RWPE1 (cell line): ENCODE results near the gene FRRS1.

Experiments
- CTCF ChIA-PET: fragments of 350-600 bp; sonication (Branson Sonifier 250); formaldehyde crosslinking; extraction: SDS; loops from one replicate; lab custom pipeline; 2021; lab: Yijun Ruan, JAX
- POLR2A ChIA-PET: fragments of 400-600 bp; formaldehyde crosslinking; extraction: SDS; loops from one replicate; lab custom pipeline; 2020; ENCODE audit warnings: antibody characterized with exemption; ENCODE audit not compliant: low non-redundant PET; lab: Yijun Ruan, JAX
- DNase-seq: peaks from one replicate; pipeline ENCODE4 v3.0.0; 2012; ENCODE audit warnings: low spot score
- H3K27ac ChIP-seq: fragments of 450-650 bp; 2 replicates; pipeline ENCODE4 v1.5.1; 2017
- CTCF ChIP-seq: fragments of 450-650 bp; conservative IDR thresholded peaks from 2 replicates; pipeline ENCODE4 v1.5.1; 2017; ENCODE audit warnings: low read depth, mild to moderate bottlenecking

The FRRS1 gene

GRCh38 chr1:99766378-99766800 is at the start of gene FRRS1:
TSS of gene FRRS1 (minus strand) at chr1:99766635. CDS start at chr1:99748768, 17,867 bp downstream.
- peak within 1 kb of the TSS; percentile 55 for H3K27ac ChIP-seq
- POLR2A ChIA-PET, result no interaction called here
- peak; percentile 71 for DNase-seq
- no peak for TF ChIP-seq CTCF
- CTCF ChIA-PET, result interaction anchor here (0.5 to 0.9 kb wide), 2 partner anchors 81 to 692 kb away, joined by 6 to 7 read pairs; no protein-coding TSS in a partner anchor

GRCh38 chr1:99814373-99814900 is 48.0 kb upstream of the FRRS1 start:
- TF ChIP-seq CTCF, result no peak
- peak; percentile 21 for DNase-seq
- H3K27ac ChIP-seq, result no peak overlapping the region
- ChIA-PET POLR2A (no interaction called here), CTCF (interaction anchor here (0.8 kb wide), 1 partner anchor 403 kb away, joined by 3 read pairs; no protein-coding TSS in a partner anchor)

- DNase-seq, result no peak
- ChIA-PET POLR2A (no interaction called here), CTCF (interaction anchor here (1.1 kb wide), 1 partner anchor 647 kb away, joined by 4 read pairs; no protein-coding TSS in a partner anchor)
- no peak overlapping the region for H3K27ac ChIP-seq
- no peak for TF ChIP-seq CTCF
These were observed 45.3 kb upstream of the FRRS1 start for GRCh38 chr1:99811747-99812146.

GRCh38 chr1:99811075-99811474 is 44.6 kb upstream of the FRRS1 start:
- no peak for TF ChIP-seq CTCF
- no peak for DNase-seq
- ChIA-PET POLR2A (no interaction called here), CTCF (no interaction called here)
- H3K27ac ChIP-seq, result no peak overlapping the region

GRCh38 chr1:99808391-99809115 is 42.1 kb upstream of the FRRS1 start:
- TF ChIP-seq CTCF, result peak; percentile 61
- POLR2A ChIA-PET, result no interaction called here
- H3K27ac ChIP-seq, result no peak overlapping the region
- CTCF ChIA-PET, result interaction anchor here (0.7 kb wide), 1 partner anchor 326 kb away, joined by 3 read pairs; no protein-coding TSS in a partner anchor
- peak; percentile 64 for DNase-seq

GRCh38 chr1:99806882-99807281 is 40.4 kb upstream of the FRRS1 start:
- POLR2A ChIA-PET, result no interaction called here
- no peak overlapping the region for H3K27ac ChIP-seq
- no peak for TF ChIP-seq CTCF
- DNase-seq, result no peak
- CTCF ChIA-PET, result interaction anchor here (0.7 kb wide), 1 partner anchor 1073 kb away, joined by 4 read pairs; no protein-coding TSS in a partner anchor
